GM23338 (cell line): ENCODE results near the gene ABHD15. TPM values are rescaled to one million over a fixed set of nuclear protein-coding genes. Genes with fewer than 3 reads are reported as not detected.

Experiments
- ATAC-seq: fragments of 200-7000 bp; cut with Tn5 transposase; 3 replicates; pipeline ENCODE4 v1.9.1; 2020
- DNase-seq: peaks from one replicate; pipeline ENCODE4 v3.0.0-alpha.2; 2015; ENCODE audit warnings: low spot score
- H2AFZ ChIP-seq: fragments of 200-600 bp; sonication (generic); 2 replicates; pipeline ENCODE4 v1.8.0; 2016; ENCODE audit warnings: antibody characterized with exemption, mild to moderate bottlenecking, moderate library complexity
- H3F3A ChIP-seq: fragments of 200-600 bp; sonication (generic); replicated peaks from 2 replicates; pipeline ENCODE4 v1.8.0; 2017; ENCODE audit warnings: antibody characterized with exemption, mixed run types, low read depth
- H3K27ac ChIP-seq: fragments of 200-600 bp; sonication (generic); 2 replicates; pipeline ENCODE4 v1.6.1; 2016; ENCODE audit warnings: low read depth
- H3K27me3 ChIP-seq: fragments of 200-600 bp; sonication (generic); 2 replicates; pipeline ENCODE4 v1.8.0; 2016; ENCODE audit warnings: mild to moderate bottlenecking, mixed run types, moderate library complexity; ENCODE audit not compliant: insufficient read depth
- H3K36me3 ChIP-seq: fragments of 200-600 bp; sonication (generic); 2 replicates; pipeline ENCODE4 v1.8.0; 2016; ENCODE audit warnings: mild to moderate bottlenecking; ENCODE audit not compliant: insufficient read depth
- H3K4me1 ChIP-seq: fragments of 200-600 bp; sonication (generic); 2 replicates; pipeline ENCODE4 v1.8.0; 2016; ENCODE audit warnings: mild to moderate bottlenecking, moderate library complexity; ENCODE audit not compliant: insufficient read depth
- H3K4me2 ChIP-seq: fragments of 200-600 bp; sonication (generic); 2 replicates; pipeline ENCODE4 v1.7.1; 2017; ENCODE audit warnings: mixed run types
- H3K4me3 ChIP-seq: fragments of 200-600 bp; sonication (generic); 2 replicates; pipeline ENCODE4 v1.6.1; 2016; ENCODE audit warnings: mixed run types
- H3K79me2 ChIP-seq: fragments of 200-600 bp; sonication (generic); replicated peaks from 2 replicates; pipeline ENCODE4 v1.8.0; 2017; ENCODE audit warnings: mild to moderate bottlenecking; ENCODE audit not compliant: insufficient read depth
- H3K9me2 ChIP-seq: fragments of 200-600 bp; sonication (generic); 2 replicates; pipeline ENCODE4 v1.8.0; 2017; ENCODE audit not compliant: insufficient read depth
- H4K20me1 ChIP-seq: fragments of 200-600 bp; sonication (generic); replicated peaks from 2 replicates; pipeline ENCODE4 v1.8.0; 2017; ENCODE audit warnings: mild to moderate bottlenecking; ENCODE audit not compliant: insufficient read depth
- H3K27ac Mint-ChIP-seq: 2 replicates; pipeline ENCODE4 v1.8.0; 2020; ENCODE audit warnings: inconsistent platforms, mild to moderate bottlenecking, moderate library complexity, mixed read lengths
- H3K27me3 Mint-ChIP-seq: 3 replicates; pipeline ENCODE4 v1.8.0; 2022; ENCODE audit warnings: low read depth, mild to moderate bottlenecking, moderate library complexity, mixed read lengths, inconsistent platforms; ENCODE audit not compliant: insufficient read depth, poor library complexity
- H3K36me3 Mint-ChIP-seq: 3 replicates; pipeline ENCODE4 v1.8.0; 2021; ENCODE audit warnings: low read depth, mild to moderate bottlenecking, inconsistent platforms, moderate library complexity, mixed read lengths
- H3K4me1 Mint-ChIP-seq: 3 replicates; pipeline ENCODE4 v1.8.0; 2020; ENCODE audit warnings: mild to moderate bottlenecking, inconsistent platforms, mixed read lengths
- H3K4me3 Mint-ChIP-seq: 3 replicates; pipeline ENCODE4 v1.8.0; 2021; ENCODE audit warnings: moderate library complexity, mild to moderate bottlenecking, inconsistent platforms, mixed read lengths
- H3K9me3 Mint-ChIP-seq: 3 replicates; pipeline ENCODE4 v1.8.0; 2020; ENCODE audit warnings: moderate library complexity, mild to moderate bottlenecking, inconsistent platforms, mixed read lengths
- CREB1 ChIP-seq: fragments of 250-450 bp; sonication (Bioruptor Pico); IDR thresholded peaks from 2 replicates; pipeline ENCODE4 v1.5.0; 2020; ENCODE audit warnings: low read depth, mild to moderate bottlenecking, moderate library complexity
- CTCF ChIP-seq, 2 experiments: fragments of 200-600 bp in 1 of 2; sonication (generic) in 1 of 2; conservative IDR thresholded peaks; 2 replicates each; pipeline versions ENCODE4 v1.5.1 to v1.6.1; 2016 to 2017; ENCODE audit warnings: antibody characterized with exemption in 2 of 2, low read depth in 2 of 2, mild to moderate bottlenecking in 2 of 2, moderate library complexity in 1 of 2
- ETS1 ChIP-seq: IDR thresholded peaks from 2 replicates; pipeline ENCODE4 v1.6.1; 2016; ENCODE audit warnings: antibody characterized with exemption
- EZH2 ChIP-seq: fragments of 200-600 bp; sonication (generic); IDR thresholded peaks from one replicate; pipeline ENCODE4 v1.8.0; 2017; ENCODE audit warnings: antibody characterized with exemption, mild to moderate bottlenecking, low read depth; ENCODE audit not compliant: unreplicated experiment
- EZH2phosphoT487 ChIP-seq: fragments of 200-600 bp; sonication (generic); IDR thresholded peaks from one replicate; pipeline ENCODE4 v1.8.1; 2018; ENCODE audit warnings: antibody characterized with exemption; ENCODE audit not compliant: unreplicated experiment
- JUNB ChIP-seq: IDR thresholded peaks from one replicate; pipeline ENCODE4 v1.6.1; 2016; ENCODE audit warnings: antibody characterized with exemption; ENCODE audit not compliant: unreplicated experiment
- NANOG ChIP-seq: IDR thresholded peaks from 2 replicates; pipeline ENCODE4 v1.6.1; 2016; ENCODE audit warnings: antibody characterized with exemption, borderline replicate concordance
- POLR2AphosphoS5 ChIP-seq: IDR thresholded peaks from 2 replicates; pipeline ENCODE4 v1.6.1; 2016; ENCODE audit warnings: antibody characterized with exemption, low read depth
- REST ChIP-seq: IDR thresholded peaks from one replicate; pipeline ENCODE4 v1.6.1; 2018; ENCODE audit warnings: antibody characterized with exemption; ENCODE audit not compliant: unreplicated experiment
- STAT1 ChIP-seq: IDR thresholded peaks from one replicate; pipeline ENCODE4 v1.6.1; 2016; ENCODE audit warnings: antibody characterized with exemption; ENCODE audit not compliant: unreplicated experiment
- ZNF114 ChIP-seq: fragments of 250-450 bp; sonication (Bioruptor Pico); IDR thresholded peaks from 2 replicates; pipeline ENCODE4 v1.5.0; 2020; ENCODE audit warnings: mild to moderate bottlenecking, moderate library complexity
- ZNF331 ChIP-seq: fragments of 250-450 bp; sonication (Bioruptor Pico); IDR thresholded peaks from 2 replicates; pipeline ENCODE4 v1.5.0; 2020; ENCODE audit warnings: low read depth, mild to moderate bottlenecking, moderate library complexity
- ZNF462 ChIP-seq: fragments of 250-450 bp; sonication (Bioruptor Pico); IDR thresholded peaks from 2 replicates; pipeline ENCODE4 v1.5.0; 2020; ENCODE audit warnings: mild to moderate bottlenecking, moderate library complexity
- polyA plus RNA-seq: library from polyadenylated mRNA; unstranded; fragments of >200 nt; fragmentation: Nextera tagmentation; extraction: Ambion mirVana; gene quantifications from 2 replicates; pipeline ENCODE4 v1.2.1, GENCODE V29; 2016
- total RNA-seq: library from RNA; depleted of rRNA; stranded (reverse); fragments of >200 nt; shearing (Covaris generic); gene quantifications from 2 replicates; pipeline ENCODE4 v1.2.3, GENCODE V29; 2014

ABHD15 gene
- total and polyA plus RNA-seq, 2 experiments from 2014 or later = 0.27 to 2.5 TPM

GRCh38 chr17:29526322-29526721, 40.5 kb downstream of the ABHD15 start:
- Histone ChIP-seq H3K4me2 (no peak overlapping the region), H3K27me3 (no peaks in the 10 kb centered on the region), H3F3A (no peaks in the 10 kb centered on the region), H2AFZ (no peak overlapping the region), H3K36me3 (peaks cover 18% of the 10 kb centered on the region), H3K4me3 (no peak overlapping the region), H3K27ac (no peak overlapping the region), H3K9me2 (no peaks in the 10 kb centered on the region), H3K4me1 (no peaks in the 10 kb centered on the region), H3K79me2 (no peaks in the 10 kb centered on the region), H4K20me1 (no peaks in the 10 kb centered on the region; the same call in none of the 2 replicates)
- H3K9me3 Mint-ChIP-seq = no peaks in the 10 kb centered on the region
- no peak for TF ChIP-seq ZNF462 (CRISPR knock-in tag)
- TF ChIP-seq ETS1 = no peak
- TF ChIP-seq ZNF114 (CRISPR knock-in tag) = no peak
- TF ChIP-seq CTCF (conservative IDR thresholded peaks at IDR 0.05; ENCODE audit: low read depth in 2 of 2) = no peak
- no peak for TF ChIP-seq CREB1 (CRISPR knock-in tag)
- no peak for TF ChIP-seq EZH2
- TF ChIP-seq JUNB = no peak
- TF ChIP-seq ZNF331 = no peak
- TF ChIP-seq STAT1 = no peak
- TF ChIP-seq NANOG = no peak
- TF ChIP-seq REST = no peak
- no peak for TF ChIP-seq EZH2phosphoT487
- no peak for TF ChIP-seq POLR2AphosphoS5
- DNase-seq (no peak), ATAC-seq (no peak)
- peaks cover 56% of the 10 kb centered on the region for H3K36me3 Mint-ChIP-seq
- H3K4me3 Mint-ChIP-seq = no peak overlapping the region
- no peaks in the 10 kb centered on the region for H3K27me3 Mint-ChIP-seq
- no peaks in the 10 kb centered on the region for H3K4me1 Mint-ChIP-seq
- no peak overlapping the region for H3K27ac Mint-ChIP-seq
